B cell (primary cell): ENCODE measurements around the gene SLC12A6. TPM values are rescaled to one million over a fixed set of nuclear protein-coding genes. Genes with fewer than 3 reads are reported as not detected.

Experiments
- ATAC-seq: fragments of 200-7000 bp; cut with Tn5 transposase; one replicate; pipeline ENCODE4 v1.10.0; 2021; ENCODE audit warnings: low read depth, mild to moderate bottlenecking, moderate number of reproducible peaks, moderate library complexity
- CTCF ChIA-PET: fragments of 350-600 bp; sonication (Branson Sonifier 250); formaldehyde crosslinking; loops from one replicate; lab custom pipeline; 2021; ENCODE audit warnings: antibody characterized with exemption, inconsistent platforms; lab: Charles Lee
- POLR2A ChIA-PET: fragments of 350-600 bp; sonication (Branson Sonifier 250); formaldehyde crosslinking; loops from one replicate; lab custom pipeline; 2021; ENCODE audit warnings: antibody characterized with exemption; lab: Charles Lee
- DNase-seq: peaks from one replicate; pipeline ENCODE4 v3.0.0; 2013
- H2AFZ ChIP-seq: 2 replicates; pipeline ENCODE4 v1.6.1; 2012; ENCODE audit warnings: mild to moderate bottlenecking, low read depth, low read length; ENCODE audit not compliant: insufficient read depth, poor library complexity, severe bottlenecking
- H3K27ac ChIP-seq, 2 donors: 1 replicate in 1 of 2; 2 replicates in 1 of 2; pipeline ENCODE4 v1.5.1; 2012 to 2013; ENCODE audit warnings: low read length in 2 of 2, mild to moderate bottlenecking in 2 of 2, moderate library complexity in 1 of 2
- H3K27me3 ChIP-seq, 4 experiments: fragments of 200-600 bp in 1 of 4; sonication (generic) in 1 of 4; replicated peaks in 1 of 4; 1 replicate in 2 of 4; 2 replicates in 2 of 4; pipeline versions ENCODE4 v1.6.1 to v1.7.0; 2013 to 2016; ENCODE audit warnings: low read length in 3 of 4, mild to moderate bottlenecking in 2 of 4, mixed read lengths in 1 of 4, moderate library complexity in 1 of 4; ENCODE audit not compliant: insufficient read depth in 4 of 4, control insufficient read depth in 3 of 4; ENCODE audit errors: control extremely low read depth in 1 of 4
- H3K36me3 ChIP-seq, 2 experiments: replicated peaks in 1 of 2; 1 replicate in 1 of 2; 2 replicates in 1 of 2; pipeline versions ENCODE4 v1.6.1 to v1.7.1; 2013; ENCODE audit warnings: low read length in 1 of 2; ENCODE audit not compliant: insufficient read depth in 2 of 2, control insufficient read depth in 1 of 2; ENCODE audit errors: control extremely low read depth in 1 of 2, extremely low read depth in 1 of 2
- H3K4me1 ChIP-seq, 2 donors: fragments of 200-600 bp in 1 of 2; sonication (generic) in 1 of 2; 1 replicate in 1 of 2; 2 replicates in 1 of 2; pipeline versions ENCODE4 v1.5.1 to v1.6.1; 2013 to 2017; ENCODE audit warnings: low read length in 2 of 2; ENCODE audit not compliant: control insufficient read depth in 2 of 2, insufficient read depth in 2 of 2
- H3K4me2 ChIP-seq: replicated peaks from 2 replicates; pipeline ENCODE3; 2012; ENCODE audit warnings: mild to moderate bottlenecking, low read depth, low read length; ENCODE audit not compliant: poor library complexity, severe bottlenecking
- H3K4me3 ChIP-seq, 5 experiments: fragments of 200-600 bp in 1 of 5; sonication (generic) in 1 of 5; 1 replicate in 3 of 5; 2 replicates in 2 of 5; pipeline versions ENCODE4 v1.5.1 to v1.7.0; 2011 to 2016; ENCODE audit warnings: low read length in 4 of 5, mild to moderate bottlenecking in 4 of 5, low read depth in 2 of 5, control low read depth in 1 of 5, moderate library complexity in 1 of 5; ENCODE audit not compliant: insufficient read depth in 1 of 5; ENCODE audit errors: control extremely low read depth in 1 of 5, extremely low read depth in 1 of 5
- H3K79me2 ChIP-seq: fragments of 200-600 bp; sonication (generic); one replicate; pipeline ENCODE4 v1.6.0; 2016; ENCODE audit warnings: low read length; ENCODE audit not compliant: control insufficient read depth, insufficient read depth
- H3K9ac ChIP-seq: fragments of 200-600 bp; sonication (generic); 2 replicates; pipeline ENCODE4 v1.6.1; 2017; ENCODE audit warnings: mild to moderate bottlenecking, low read length, moderate library complexity
- H3K9me3 ChIP-seq, 3 donors: one replicate each; pipeline versions ENCODE4 v1.6.1 to v1.7.1; 2013; ENCODE audit warnings: low read length in 2 of 3; ENCODE audit not compliant: control insufficient read depth in 2 of 3, insufficient read depth in 1 of 3; ENCODE audit errors: control extremely low read depth in 1 of 3
- H4K20me1 ChIP-seq: 2 replicates; pipeline ENCODE4 v1.6.0; 2012; ENCODE audit warnings: mild to moderate bottlenecking, low read length; ENCODE audit not compliant: insufficient read depth, control insufficient read depth, poor library complexity, severe bottlenecking
- H3K27ac Mint-ChIP-seq: one replicate; pipeline ENCODE4 v1.8.0; 2021; ENCODE audit warnings: mixed read lengths
- H3K27me3 Mint-ChIP-seq: one replicate; pipeline ENCODE4 v1.8.0; 2021; ENCODE audit warnings: mixed read lengths
- H3K4me1 Mint-ChIP-seq: one replicate; pipeline ENCODE4 v1.8.0; 2021; ENCODE audit warnings: mixed read lengths
- H3K4me3 Mint-ChIP-seq: one replicate; pipeline ENCODE4 v1.8.0; 2021; ENCODE audit warnings: mixed read lengths
- H3K9me3 Mint-ChIP-seq: one replicate; pipeline ENCODE4 v1.8.0; 2022; ENCODE audit warnings: mixed read lengths; ENCODE audit not compliant: insufficient read depth
- EZH2 ChIP-seq: IDR thresholded peaks from 2 replicates; pipeline ENCODE4 v1.6.1; 2012; ENCODE audit warnings: borderline replicate concordance, low read depth, mild to moderate bottlenecking, moderate library complexity, low read length; ENCODE audit not compliant: insufficient read depth, poor library complexity, severe bottlenecking
- WGBS: methylation state at CpG from one replicate; pipeline ENCODE4 v1.1.5; 2013; ENCODE audit warnings: missing lambda C conversion rate; ENCODE audit not compliant: insufficient coverage; 5-methylcytosine and 5-hydroxymethylcytosine counted together
- intact Hi-C: fragments of 100-400 bp; cut with micrococcal nuclease; formaldehyde crosslinking; loops from one replicate; pipeline ENCODE4 v1.10.0; 2022
- polyA plus RNA-seq: library from polyadenylated mRNA; depleted of rRNA; stranded (reverse); fragments of >200 nt; gene quantifications from 2 replicates; pipeline ENCODE4 v1.2.3, GENCODE V29; 2012
- total RNA-seq, 2 donors: library from RNA; stranded (reverse); fragments of 120-200 nt in 1 of 2; gene quantifications; 1 replicate in 1 of 2; 2 replicates in 1 of 2; pipeline versions ENCODE4 v1.2.3 to v1.2.4, GENCODE V29; 2013 to 2022
- TF ChIP-seq, protein P1 (sequence below): fragments of 200-600 bp; IDR thresholded peaks from one replicate; pipeline ENCODE4 v1.8.0; 2022; ENCODE audit warnings: antibody characterized with exemption, mild to moderate bottlenecking

Gene SLC12A6
- total and polyA plus RNA-seq, 2 donors (not counting 1 experiment from before 2014, with no cell fraction given), result 75.8 to 141 TPM

GRCh38 chr15:34357653-34358052, 20.1 kb upstream of the SLC12A6 start:
- no peaks in the 10 kb centered on the region for H3K79me2 ChIP-seq
- H3K4me3 ChIP-seq, result no peak overlapping the region
- no CpG with 5 or more reads among the region's 1 CpG for WGBS
- intact Hi-C loops, result no loop called here
- DNase-seq, result no peak
- no peaks in the 10 kb centered on the region for H3K4me1 ChIP-seq
- H3K27me3 Mint-ChIP-seq, result no peaks in the 10 kb centered on the region
- no peak overlapping the region for H2AFZ ChIP-seq
- H3K9me3 ChIP-seq, result no peaks in the 10 kb centered on the region
- H3K4me2 ChIP-seq, result no peak overlapping the region
- no peaks in the 10 kb centered on the region for H3K9me3 Mint-ChIP-seq
- H4K20me1 ChIP-seq, result no peaks in the 10 kb centered on the region
- H3K27ac Mint-ChIP-seq, result no peak overlapping the region
- no peaks in the 10 kb centered on the region for H3K27me3 ChIP-seq
- H3K9ac ChIP-seq, result no peak overlapping the region
- no peak overlapping the region for H3K27ac ChIP-seq
- peaks cover 0 to 26% of the 10 kb centered on the region in 2 experiments for H3K36me3 ChIP-seq
- ATAC-seq, result no peak
- POLR2A ChIA-PET, result no interaction called here
- H3K4me3 Mint-ChIP-seq, result no peak overlapping the region
- no peak for TF ChIP-seq EZH2
- TF ChIP-seq, protein P1, sequence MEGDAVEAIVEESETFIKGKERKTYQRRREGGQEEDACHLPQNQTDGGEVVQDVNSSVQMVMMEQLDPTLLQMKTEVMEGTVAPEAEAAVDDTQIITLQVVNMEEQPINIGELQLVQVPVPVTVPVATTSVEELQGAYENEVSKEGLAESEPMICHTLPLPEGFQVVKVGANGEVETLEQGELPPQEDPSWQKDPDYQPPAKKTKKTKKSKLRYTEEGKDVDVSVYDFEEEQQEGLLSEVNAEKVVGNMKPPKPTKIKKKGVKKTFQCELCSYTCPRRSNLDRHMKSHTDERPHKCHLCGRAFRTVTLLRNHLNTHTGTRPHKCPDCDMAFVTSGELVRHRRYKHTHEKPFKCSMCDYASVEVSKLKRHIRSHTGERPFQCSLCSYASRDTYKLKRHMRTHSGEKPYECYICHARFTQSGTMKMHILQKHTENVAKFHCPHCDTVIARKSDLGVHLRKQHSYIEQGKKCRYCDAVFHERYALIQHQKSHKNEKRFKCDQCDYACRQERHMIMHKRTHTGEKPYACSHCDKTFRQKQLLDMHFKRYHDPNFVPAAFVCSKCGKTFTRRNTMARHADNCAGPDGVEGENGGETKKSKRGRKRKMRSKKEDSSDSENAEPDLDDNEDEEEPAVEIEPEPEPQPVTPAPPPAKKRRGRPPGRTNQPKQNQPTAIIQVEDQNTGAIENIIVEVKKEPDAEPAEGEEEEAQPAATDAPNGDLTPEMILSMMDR, result no peak
- CTCF ChIA-PET, result interaction anchor here (0.6 to 1.7 kb wide), 2 partner anchors 10 to 15 kb away, joined by 3 to 6 read pairs; partner anchors contain the start of genes LPCAT4, NOP10 and NUTM1
- H3K4me1 Mint-ChIP-seq, result no peaks in the 10 kb centered on the region

DNA sequence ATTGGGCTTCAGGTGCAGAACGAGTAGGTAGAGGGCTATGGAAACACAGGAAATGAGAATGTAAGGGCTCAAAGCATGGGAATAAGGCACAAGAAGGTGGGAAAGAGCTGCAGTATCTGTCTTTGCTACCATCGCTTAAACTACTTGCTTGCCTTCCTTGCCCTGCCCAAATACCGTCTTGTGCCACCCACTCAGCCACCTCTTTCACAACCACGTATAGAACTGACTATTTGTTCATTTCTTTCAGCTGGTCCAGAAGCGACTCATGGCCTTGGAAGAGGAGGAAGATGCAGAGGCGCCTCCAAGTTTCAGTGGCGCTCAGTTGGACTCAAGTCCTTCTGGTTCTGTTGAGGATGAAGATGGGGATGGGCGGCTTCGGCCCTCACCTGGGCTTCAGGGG, 17.7 kb upstream of the SLC12A6 start:
- ChIA-PET POLR2A (interaction anchor here (0.6 kb wide), 1 partner anchor 9 kb away, joined by 4 read pairs; no protein-coding TSS in a partner anchor), CTCF (interaction anchor here (1.3 to 1.7 kb wide), 2 partner anchors 13 to 114 kb away, joined by 5 read pairs; no protein-coding TSS in a partner anchor)
- Histone ChIP-seq H3K4me1 (no peaks in the 10 kb centered on the region), H3K9ac (no peak overlapping the region), H3K4me2 (no peak overlapping the region), H3K9me3 (no peaks in the 10 kb centered on the region), H3K4me3 (no peak overlapping the region), H4K20me1 (no peaks in the 10 kb centered on the region), H2AFZ (no peak overlapping the region), H3K27me3 (no peaks in the 10 kb centered on the region), H3K79me2 (no peaks in the 10 kb centered on the region), H3K36me3 (peaks cover 0 to 16% of the 10 kb centered on the region in 2 experiments), H3K27ac (no peak overlapping the region)
- DNase-seq, result no peak
- H3K4me3 Mint-ChIP-seq, result no peak overlapping the region
- H3K4me1 Mint-ChIP-seq, result no peaks in the 10 kb centered on the region
- 94% methylated on average over 5 of the region's 9 CpGs for WGBS
- ATAC-seq, result no peak
- no peak overlapping the region for H3K27ac Mint-ChIP-seq
- intact Hi-C loops, result no loop called here
- H3K9me3 Mint-ChIP-seq, result no peaks in the 10 kb centered on the region
- H3K27me3 Mint-ChIP-seq, result no peaks in the 10 kb centered on the region
- no peak for TF ChIP-seq EZH2
- TF ChIP-seq, protein P1, result no peak
